Stimulated activated naive CD4-positive, alpha-beta T cell (primary cell): ENCODE data around the gene HENMT1.
A peak's percentile ranks its signal among the peaks of the same experiment; 100 is the strongest.
"Not testable (repeated sequence)": the region's sequence is repeated elsewhere in the genome, so short reads cannot be mapped to it uniquely, and the experiment has no call there.

Experiments
- DNase-seq, 6 experiments: peaks; one replicate each; lab custom pipeline; 2025; lab: John Stamatoyannopoulos, UW

The HENMT1 gene

DNA sequence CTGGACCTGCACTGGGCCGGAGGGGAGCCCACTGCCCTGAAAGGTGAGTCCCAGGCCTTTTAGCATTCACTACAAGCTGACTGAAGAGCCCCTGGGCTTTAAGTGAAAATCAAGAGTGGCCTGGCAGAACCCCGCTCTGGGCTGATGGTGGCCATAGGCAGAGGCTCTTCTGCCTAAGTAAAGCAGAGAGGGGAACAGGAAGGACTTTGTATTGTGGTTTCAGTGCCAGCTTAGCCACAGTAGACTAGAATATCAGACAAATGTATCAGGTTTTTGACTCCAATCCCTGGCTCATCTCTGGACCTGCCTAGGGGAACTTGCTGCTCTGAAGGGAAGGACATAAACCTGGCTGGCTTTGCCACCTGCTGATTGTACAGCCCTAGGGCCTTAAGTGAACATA is 10.2 kb upstream of the HENMT1 start:
- no peak for DNase-seq

DNA sequence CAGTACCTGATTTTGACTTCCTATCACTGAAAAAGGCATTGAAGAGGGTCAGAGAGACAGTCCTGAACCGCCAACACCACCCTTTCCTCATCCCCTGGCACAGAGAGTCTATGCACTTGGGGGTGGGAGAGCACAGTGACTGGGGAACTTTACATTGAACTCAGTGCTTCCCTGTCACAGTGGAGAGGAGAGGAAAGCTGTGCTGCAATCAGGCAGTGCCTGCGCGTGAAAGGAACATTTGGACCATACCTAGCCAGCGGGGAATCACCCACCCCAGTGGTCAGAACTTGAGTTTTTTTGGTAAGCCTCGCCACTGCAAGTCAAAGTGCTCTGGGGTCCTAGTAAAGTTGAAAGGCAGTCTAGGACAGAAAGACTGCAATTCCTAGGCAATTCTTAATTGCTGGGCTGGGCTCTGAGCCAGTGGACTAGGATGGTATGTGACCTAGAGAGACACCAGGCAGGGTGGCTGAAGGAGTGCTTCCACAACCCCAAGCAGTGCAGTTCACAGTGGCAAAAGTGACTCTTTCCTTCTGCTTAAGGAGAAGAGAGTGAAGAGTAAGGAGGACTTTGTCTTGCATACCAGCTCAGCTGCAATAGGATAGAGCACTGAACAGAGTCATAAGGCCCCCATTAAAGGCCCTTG is 9.4 kb upstream of the HENMT1 start:
- DNase-seq: no peak

DNA sequence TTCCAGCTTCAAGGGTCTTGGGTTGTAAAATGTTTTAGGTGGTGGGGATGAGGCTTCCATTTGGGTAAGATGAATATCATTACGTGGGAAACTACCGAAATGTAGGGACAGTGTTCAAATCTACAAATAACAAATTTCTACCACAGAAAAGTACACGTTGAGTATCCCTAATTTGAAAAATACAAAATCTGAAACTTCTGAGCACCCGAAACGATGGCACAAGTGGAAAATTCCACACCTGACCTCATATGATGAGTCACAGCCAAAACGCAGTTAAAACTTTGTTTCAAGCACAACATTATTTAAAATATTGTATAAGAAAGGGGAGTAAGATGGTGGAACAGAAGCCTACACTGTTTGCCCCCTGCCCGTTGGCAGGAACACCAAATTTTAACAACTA is 8.8 kb upstream of the HENMT1 start:
- no peak for DNase-seq

DNA sequence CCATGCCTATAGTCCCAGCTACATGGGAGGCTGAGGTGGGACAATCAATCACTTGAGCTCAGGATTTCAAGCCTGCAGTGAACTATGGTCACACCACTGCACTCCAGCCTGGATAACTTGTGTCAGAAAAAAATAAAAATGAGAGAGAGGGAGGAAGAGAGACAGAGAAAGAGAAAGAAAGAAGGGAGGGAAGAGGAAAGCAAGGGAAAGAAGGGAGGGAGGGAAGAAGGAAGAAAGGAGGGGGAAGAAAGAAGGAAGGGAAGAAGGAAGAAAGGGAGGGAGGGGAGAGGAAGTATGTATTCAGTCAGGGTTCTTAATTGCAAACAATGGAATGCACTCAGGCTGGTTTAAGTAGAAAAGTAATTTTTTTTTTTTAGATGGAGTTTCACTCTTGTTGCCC is 7.9 kb upstream of the HENMT1 start:
- no peak for DNase-seq

DNA sequence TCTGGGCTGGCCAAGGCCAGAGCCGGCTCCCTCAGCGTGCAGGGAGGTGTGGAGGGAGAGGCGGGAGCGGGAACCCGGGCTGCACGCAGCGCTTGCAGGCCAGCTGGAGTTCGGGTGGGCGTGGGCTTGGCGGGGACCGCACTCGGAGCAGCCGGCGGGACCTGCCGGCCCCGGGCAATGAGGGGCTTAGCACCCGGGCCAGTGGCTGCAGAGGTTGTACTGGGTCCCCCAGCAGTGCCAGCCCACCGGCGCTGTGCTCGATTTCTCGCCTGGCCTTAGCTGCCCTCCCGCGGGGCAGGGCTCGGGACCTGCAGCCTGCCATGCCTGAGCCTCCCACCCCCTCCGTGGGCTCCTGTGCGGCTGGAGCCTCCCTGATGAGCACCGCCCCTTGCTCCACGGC is 6.5 kb upstream of the HENMT1 start:
- not testable (repeated sequence) for DNase-seq

DNA sequence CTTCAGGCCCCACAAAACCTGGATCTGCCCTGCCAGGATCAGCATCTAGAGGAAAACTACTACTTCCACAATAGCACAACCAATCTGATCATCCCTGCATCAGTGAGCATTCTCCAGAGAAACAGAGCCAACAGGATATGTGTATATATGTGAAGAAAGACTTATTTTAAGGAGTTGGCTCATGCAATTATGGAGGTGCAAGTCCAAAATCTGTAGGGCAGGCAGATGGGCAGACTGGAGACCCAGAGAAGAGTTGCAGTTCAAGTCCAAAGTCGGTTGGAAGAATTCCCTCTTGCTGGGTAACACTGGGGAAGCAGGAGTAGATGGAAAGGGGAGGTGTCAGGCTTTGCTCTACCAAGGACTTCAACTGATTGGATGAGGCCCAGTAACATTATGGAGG is 4.9 kb upstream of the HENMT1 start:
- DNase-seq: no peak

DNA sequence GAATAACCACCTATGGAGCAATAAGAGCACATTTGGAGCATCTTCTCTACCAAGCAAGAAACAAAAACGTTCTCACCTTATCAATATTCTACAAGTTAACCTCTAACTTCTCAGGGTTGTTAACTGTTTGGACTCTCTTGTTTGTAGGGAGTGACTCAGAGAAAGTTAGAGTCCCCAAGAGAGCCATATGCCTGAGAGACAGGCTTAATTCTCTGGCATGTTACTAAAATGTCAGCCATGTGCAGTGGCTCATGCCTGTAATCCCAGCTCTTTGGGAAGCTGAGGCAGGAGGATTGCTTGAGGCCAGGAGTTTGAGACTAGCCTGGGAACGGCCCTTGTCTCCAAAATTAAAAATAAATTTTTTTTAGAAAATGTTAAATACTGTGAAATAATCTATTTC is 4.2 kb upstream of the HENMT1 start:
- no peak for DNase-seq

DNA sequence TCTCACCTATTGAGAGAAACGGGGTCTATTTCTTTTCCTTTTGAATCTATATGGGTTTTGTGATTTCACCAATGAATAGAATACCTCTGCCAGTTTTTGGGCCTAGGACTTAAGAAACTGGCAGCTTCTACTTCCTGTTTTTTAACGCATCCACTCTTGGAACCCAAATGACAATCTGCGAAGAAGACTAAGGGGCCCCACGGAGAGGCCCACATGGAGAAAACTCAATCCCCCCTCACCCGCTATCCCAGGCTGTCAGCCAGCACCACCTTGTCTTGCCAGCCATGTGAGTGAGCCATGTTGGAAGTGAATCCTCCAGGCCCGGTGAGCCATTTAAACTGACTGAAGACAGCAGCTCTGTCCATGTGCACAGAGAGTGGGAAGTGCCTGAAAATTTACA is 3.6 kb upstream of the HENMT1 start:
- DNase-seq: no peak

DNA sequence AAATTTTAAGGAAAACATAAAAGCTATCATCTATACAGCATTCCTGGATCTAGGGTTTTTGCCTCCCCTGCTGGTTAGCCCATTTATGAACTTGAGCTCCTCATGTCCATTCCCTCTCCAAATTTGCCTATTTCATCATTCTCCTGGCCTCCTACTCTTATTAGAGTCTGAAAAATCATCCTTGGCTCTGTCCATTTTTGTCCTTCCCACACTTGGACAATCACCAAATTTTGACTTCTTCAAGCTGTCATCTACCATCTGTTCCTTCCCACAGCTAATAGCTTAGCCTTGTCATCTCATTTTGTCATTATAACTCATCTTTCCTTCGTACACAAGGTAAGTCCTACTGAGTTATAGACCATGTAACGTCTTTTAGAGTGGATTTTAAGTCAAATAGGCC is 2.2 kb upstream of the HENMT1 start:
- no peak for DNase-seq

DNA sequence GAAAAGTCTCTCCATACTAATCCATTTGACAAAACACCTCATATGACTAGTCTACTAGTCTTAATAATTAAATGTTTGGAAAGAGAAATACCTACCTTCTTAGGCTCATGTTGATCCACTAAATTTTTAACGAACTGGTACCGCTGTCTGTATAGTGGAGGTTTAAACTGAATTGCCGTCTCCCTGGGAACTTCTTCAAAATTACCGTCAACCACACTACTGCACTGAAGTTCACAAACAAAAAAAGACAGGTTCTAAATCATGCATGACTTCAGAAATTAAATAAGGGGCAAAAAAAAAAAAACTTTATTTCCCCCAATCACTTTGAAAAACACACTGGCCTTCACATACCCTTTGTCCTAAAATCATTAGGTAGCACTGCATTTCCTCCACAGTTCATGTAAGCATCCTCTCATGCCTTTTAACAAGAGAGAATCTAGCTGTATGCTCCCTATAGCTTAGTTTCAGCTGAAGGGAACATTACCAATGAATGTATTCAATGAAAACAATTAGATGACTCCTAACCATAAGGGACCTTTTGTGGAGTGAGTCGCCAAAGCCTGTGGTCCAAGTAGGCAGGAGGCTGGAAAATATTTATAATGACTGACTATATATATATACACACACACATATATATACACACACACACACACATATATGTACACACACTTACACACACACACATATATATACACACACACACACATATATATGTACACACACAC is 3.4 kb downstream of the HENMT1 start:
- no peak for DNase-seq

DNA sequence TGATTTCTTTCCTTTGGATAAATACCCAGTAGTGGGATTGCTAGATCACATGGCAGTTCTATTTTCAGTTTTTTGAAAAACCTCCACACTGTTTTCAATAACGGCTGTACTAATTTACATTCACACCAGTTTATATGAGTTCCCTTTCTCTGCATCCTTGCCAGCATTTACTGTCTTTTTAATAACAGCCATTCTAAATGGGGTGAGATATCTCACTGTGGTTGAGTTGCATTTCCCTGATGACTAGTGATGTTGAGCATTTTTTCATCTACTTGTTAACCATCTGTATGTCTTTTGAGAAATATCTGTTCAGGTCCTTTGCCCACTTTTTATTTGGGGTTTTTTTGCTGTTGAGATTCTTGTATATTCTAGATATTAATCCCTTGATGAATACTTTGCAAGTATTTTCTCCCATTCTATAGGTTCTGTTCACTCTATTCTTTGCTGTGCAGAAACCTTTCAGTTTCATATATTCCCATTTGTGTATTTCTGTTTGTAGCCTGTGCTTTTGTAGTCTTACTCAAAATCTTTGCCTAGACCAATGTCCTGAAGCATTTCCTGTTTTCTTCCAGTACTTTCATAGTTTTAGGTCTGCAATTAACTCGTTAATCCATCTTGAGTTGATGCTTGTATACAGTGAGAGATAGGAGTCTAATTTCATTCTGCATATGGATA is 7.3 kb downstream of the HENMT1 start:
- DNase-seq: no peak

DNA sequence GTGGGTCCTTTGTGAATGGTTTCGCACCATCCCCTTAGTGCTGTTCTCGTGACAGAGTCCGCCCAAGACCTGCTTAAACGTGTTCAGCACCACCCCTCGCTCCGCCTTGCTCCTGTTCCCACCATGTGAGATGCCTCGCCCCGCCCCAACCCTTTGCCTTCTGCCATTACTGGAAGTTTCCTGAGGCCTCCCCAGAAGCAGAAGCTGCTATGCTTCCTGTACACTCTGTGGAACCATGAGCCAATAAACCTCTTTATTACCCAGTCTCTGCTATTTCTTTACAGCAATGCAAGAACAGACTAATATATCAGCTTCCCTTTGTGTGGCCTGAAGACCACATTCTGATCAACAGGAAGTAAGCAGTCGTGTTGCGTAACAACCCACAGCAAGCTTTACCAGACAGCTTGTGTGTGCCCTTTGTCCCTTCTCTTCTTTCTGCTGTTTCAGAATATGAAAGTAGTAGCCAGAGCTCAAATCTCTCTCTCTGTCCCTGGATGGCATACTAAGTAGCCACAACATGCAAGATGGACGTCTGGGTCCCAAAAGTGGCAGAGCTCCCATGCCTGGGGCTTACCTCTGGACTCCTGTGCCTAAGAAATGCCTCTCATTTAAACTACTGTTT is 14.1 kb downstream of the HENMT1 start:
- DNase-seq: peak; percentile 10 to 78 (median 58)

DNA sequence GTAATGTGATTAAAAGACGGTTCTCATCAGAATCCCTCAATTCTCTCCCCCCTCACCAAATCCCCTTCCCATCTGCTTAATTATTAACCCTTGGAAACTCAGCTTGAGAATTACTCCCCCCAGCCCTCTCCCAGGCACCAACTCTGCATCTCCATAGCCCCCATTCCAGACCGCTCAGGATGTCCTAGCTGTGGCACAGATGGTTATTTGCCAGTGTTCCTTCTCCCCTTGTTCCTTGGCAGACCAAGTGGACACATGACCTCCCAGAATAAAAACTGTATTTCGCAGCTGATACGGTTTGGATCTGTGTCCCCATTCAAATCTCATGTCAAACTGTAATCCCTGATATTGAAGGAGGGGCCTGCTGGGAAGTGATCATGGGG is 14.6 kb downstream of the HENMT1 start:
- DNase-seq: no peak

DNA sequence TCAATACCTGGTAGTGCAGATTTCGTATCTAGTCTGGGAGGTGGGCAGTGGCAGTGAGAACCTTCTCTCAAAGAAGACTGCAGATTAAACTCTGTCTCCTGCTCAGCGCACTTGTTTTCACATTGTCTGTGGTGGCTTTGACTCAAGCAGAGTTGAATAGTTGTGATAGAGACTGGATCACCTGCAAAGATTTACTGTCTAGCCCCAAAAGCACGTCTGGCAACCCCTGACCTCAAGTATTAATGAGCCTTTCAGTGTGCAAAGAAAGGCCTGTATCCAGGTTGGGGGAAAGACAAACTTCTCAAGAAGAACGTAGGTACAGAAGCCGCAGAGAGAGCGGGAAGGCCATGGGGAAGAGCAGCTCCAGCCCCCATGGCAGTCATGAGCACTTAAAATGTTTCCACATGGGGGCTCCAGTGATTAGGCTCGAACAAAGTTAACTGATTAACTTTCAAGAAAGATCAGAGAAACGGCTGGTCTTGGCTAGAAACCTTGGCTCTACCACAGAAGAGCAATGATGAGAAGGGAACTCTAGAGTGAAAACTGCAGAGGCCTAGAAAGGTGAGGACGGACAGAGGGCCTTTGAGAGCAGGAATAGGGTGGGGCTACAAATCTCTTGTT is 15.2 kb downstream of the HENMT1 start:
- peak in 2 of 6 experiments; percentile 22 to 51 for DNase-seq

DNA sequence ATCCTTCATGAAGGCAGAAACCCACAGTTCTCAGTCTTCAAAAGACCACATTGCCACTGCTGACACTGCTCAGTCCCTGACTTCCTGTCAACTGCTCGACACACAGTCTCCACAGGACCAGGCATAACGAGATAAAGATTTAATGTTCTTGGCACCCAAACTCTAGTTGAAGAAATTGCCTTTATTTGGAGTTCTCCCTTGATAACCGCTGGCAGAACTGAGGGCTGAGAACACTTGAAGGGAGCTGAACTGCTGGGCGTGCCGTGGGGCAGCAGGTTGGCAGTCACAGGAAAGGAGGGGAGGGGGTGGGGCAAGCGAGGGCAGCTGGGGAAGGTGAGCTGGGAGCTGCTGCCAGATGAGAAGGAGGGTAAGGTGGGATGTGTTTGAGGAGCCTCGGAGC is 15.9 kb downstream of the HENMT1 start:
- DNase-seq: peak; percentile 8 to 66 (median 46)

DNA sequence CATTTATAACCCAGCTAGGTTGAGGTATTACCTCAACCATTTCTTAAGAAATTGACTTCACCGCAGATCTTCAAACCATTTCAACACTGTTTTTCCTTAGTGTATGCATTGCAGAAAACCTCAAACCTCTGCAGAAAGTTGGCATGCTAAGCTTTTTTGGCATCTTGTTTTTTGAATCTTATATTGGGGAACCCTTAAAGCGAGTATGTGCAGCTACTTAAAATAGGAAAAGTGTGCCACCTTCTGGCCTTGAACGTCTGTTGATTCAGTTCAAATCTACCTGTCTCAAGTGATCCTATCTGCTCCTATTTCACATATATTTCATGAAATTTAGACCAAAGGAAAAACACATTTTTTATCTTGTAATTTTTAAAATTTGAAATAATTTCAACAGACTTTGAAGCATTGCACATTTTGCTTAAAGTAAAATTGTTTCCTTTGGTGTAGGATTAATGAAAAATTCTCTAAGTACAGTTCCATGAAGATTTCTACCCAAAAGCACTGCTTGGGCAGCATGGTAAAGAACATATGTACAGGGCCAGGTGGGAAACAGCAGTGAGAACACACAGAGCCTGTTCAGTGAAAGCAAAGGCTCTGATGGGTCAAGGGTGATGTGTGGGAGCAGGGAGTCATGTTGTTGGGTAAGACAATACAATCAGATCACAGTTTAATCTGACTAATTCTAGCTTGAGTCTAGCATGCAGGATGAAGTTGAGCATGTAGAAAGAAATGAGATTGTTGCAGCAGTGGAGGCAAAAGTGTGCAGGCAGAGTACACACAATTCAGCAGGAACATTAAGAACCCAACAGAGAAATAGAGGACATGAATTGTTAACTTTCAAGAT is 17.2 kb downstream of the HENMT1 start:
- DNase-seq: peak in 5 of 6 experiments; percentile 18 to 71 (median 60)

DNA sequence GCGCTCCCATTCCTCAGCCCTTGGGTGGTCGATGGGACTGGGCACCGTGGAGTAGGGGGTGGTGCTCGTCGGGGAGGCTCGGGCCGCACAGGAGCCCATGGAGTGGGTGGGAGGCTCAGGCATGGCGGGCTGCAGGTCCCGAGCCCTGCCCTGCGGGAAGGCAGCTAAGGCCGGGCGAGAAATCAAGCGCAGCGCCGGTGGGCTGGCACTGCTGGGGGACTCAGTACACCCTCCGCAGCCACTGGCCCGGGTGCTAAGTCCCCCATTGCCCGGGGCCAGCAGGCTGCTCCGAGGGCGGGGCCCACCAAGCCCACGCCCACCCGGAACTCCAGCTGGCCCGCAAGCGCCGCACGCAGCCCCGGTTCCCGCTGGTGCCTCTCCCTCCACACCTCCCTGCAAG is 20.0 kb downstream of the HENMT1 start:
- not testable (repeated sequence) for DNase-seq

DNA sequence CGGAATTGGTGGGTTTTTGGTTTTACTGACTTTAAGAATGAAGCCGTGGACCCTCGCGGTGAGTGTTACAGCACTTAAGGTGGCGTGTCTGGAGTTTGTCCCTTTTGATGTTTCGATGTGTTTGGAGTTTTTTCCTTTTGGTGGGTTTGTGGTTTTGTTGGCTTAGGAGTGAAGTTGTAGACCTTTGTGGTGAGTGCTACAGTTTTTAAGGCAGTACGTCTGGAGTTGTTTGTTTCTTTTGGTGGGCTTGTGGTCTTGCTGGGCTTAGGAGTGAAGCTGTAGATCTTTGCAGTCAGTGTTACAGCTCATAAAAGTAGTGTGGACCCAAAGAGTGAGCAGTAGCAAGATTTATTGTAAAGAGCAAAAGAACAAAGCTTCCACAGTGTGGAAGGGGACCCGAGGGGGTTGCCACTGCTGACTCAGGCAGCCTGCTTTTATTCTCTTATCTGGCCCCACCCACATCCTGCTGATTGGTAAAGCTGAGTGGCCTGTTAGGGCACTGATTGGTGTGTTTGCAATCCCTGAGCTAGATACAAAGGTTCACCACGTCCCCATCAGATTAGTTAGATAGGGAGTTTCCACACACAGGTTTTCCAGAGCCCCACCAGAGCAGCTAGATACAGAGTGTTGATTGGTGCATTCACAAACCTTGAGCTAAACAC is 20.9 kb downstream of the HENMT1 start:
- peak in 5 of 6 experiments; percentile 11 to 33 (median 18) for DNase-seq

DNA sequence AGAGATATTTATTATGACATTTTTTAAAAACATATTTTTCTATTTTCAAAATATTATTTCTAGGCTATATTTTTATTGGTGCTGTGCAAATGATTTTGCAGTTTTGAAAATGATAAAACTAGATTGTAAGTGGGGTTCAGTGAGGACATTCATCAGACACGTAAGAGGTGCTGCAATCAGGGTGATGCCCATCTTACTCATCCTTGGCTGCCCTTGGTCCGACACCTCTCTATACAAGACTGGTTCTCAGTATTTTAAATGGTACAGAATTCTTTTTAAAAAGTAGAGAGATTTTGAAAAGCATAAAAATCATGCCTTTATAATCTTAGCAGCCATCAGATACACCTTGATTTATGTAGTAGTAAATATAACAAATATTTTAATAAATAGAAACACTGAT is 24.0 kb downstream of the HENMT1 start:
- DNase-seq: no peak

DNA sequence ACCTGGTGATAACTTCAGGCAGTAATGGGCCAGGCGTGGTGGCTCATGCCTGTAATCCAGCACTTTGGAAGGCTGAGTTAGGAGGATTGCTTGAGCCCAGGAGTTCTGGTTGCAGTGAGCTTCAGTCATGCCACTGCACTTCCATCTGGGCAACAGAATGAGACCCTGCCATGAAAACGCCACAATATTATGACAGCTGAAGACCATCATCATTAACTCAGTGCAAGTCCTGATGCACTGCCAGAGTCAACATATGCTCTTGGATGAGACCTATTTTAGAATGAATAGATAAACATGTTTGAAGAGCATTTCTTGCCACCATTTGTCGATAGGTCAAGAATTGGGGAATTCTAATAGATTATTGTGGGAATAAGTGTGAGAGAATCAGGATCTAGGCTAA is 26.4 kb downstream of the HENMT1 start:
- DNase-seq: no peak

DNA sequence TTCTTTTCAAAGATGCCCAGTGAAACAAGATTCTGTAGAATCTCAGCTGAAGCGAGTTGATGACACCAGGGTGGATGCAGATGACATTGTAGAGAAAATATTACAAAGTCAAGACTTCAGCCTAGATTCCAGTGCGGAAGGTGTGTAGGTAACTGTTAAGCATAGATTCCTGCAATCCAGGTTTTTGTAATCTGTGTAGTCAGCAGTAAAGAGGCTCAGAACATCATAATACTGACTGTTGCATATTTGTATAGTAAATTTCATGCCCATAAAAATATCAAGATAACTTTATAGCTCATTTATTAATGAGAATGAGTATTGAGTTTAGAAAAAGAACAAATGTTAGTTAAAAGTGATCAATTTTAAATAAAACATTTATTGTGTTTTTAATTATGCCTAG is 32.2 kb downstream of the HENMT1 start:
- DNase-seq: no peak
